AG04450 (cell line): ENCODE data around the gene NDUFAF3. TPM values are rescaled to one million over a fixed set of nuclear protein-coding genes. Genes with fewer than 3 reads are reported as not detected.
A peak's percentile ranks its signal among the peaks of the same experiment; 100 is the strongest.

ENCODE experiments used
- CTCF ChIA-PET: fragments of 300-600, 350-600 bp; formaldehyde crosslinking; extraction: SDS; loops from one replicate; lab custom pipeline; 2022; ENCODE audit warnings: antibody characterized with exemption, inconsistent platforms; lab: Charles Lee
- POLR2A ChIA-PET: fragments of 350-600 bp; formaldehyde crosslinking; extraction: SDS; loops from one replicate; lab custom pipeline; 2021; ENCODE audit warnings: antibody characterized with exemption, inconsistent platforms; lab: Yijun Ruan, JAX
- DNase-seq: peaks from one replicate; pipeline ENCODE4 v3.0.0-alpha.2; 2011; ENCODE audit warnings: low read depth, low spot score
- H3K27ac ChIP-seq: one replicate; pipeline ENCODE4 v1.5.1; 2012; ENCODE audit warnings: low read depth, low read length, control low read depth
- H3K27me3 ChIP-seq: one replicate; pipeline ENCODE4 v1.6.0; 2012; ENCODE audit warnings: low read length; ENCODE audit not compliant: control insufficient read depth, insufficient read depth
- H3K4me3 ChIP-seq: 2 replicates; pipeline ENCODE4 v1.5.1; 2011; ENCODE audit warnings: mild to moderate bottlenecking, low read depth, low read length, control low read depth
- H3K9me3 ChIP-seq: 2 replicates; pipeline ENCODE4 v1.5.1; 2012; ENCODE audit warnings: low read length; ENCODE audit not compliant: control insufficient read depth, insufficient read depth
- CTCF ChIP-seq: IDR thresholded peaks from 2 replicates; pipeline ENCODE4 v1.5.1; 2011; ENCODE audit warnings: low read depth, low read length, control low read depth, inconsistent platforms
- polyA plus RNA-seq: library from polyadenylated mRNA; depleted of rRNA; stranded (reverse); fragments of >200 nt; gene quantifications from 2 replicates; pipeline ENCODE4 v1.2.3, GENCODE V29; 2011

NDUFAF3 gene
- polyA plus RNA-seq, 1 experiment: 47.0 TPM

- Histone ChIP-seq H3K9me3 (no peaks in the 10 kb centered on the region; the same call in 1 of the 2 replicates), H3K27ac (no peak overlapping the region), H3K4me3 (no peak overlapping the region), H3K27me3 (no peaks in the 10 kb centered on the region)
- no peak for TF ChIP-seq CTCF
- no peak for DNase-seq
- CTCF ChIA-PET: no interaction called here
- POLR2A ChIA-PET: interaction anchor here (0.9 to 4.0 kb wide), 2 partner anchors 8 to 14 kb away, joined by 3 to 33 read pairs; partner anchors contain the start of genes IMPDH2 and WDR6
Measured at GRCh38 chr3:49015072-49015471, 6.8 kb upstream of the NDUFAF3 start.

- CTCF ChIA-PET: no interaction called here
- Histone ChIP-seq H3K27ac (no peak overlapping the region), H3K9me3 (no peaks in the 10 kb centered on the region; the same call in 1 of the 2 replicates), H3K4me3 (no peak overlapping the region), H3K27me3 (no peaks in the 10 kb centered on the region)
- TF ChIP-seq CTCF: no peak
- no peak for DNase-seq
- POLR2A ChIA-PET: interaction anchor here (0.8 to 4.0 kb wide), 3 partner anchors 9 to 26 kb away, joined by 3 to 33 read pairs (median 4); partner anchors contain the start of genes IMPDH2, P4HTM and WDR6
Measured at GRCh38 chr3:49015765-49016164, 6.2 kb upstream of the NDUFAF3 start.

- ChIA-PET CTCF (interaction anchor here (1.2 to 1.3 kb wide), 2 partner anchors 8 to 9 kb away, joined by 3 to 4 read pairs; partner anchors contain the start of gene WDR6), POLR2A (interaction anchor here (0.8 to 4.0 kb wide), 7 partner anchors 8 to 78 kb away, joined by 3 to 33 read pairs (median 4); partner anchors contain the start of genes IMPDH2, P4HTM, QRICH1 and WDR6)
- Histone ChIP-seq H3K9me3 (no peaks in the 10 kb centered on the region; the same call in 1 of the 2 replicates), H3K4me3 (no peak overlapping the region), H3K27ac (no peak overlapping the region), H3K27me3 (no peaks in the 10 kb centered on the region)
- no peak for TF ChIP-seq CTCF
- DNase-seq: no peak
Measured at GRCh38 chr3:49016414-49017228, 5.3 kb upstream of the NDUFAF3 start.

GRCh38 chr3:49017229-49017970 is 4.5 kb upstream of the NDUFAF3 start:
- CTCF ChIA-PET: interaction anchor here (1.2 to 1.3 kb wide), 2 partner anchors 8 to 10 kb away, joined by 3 to 4 read pairs; partner anchors contain the start of gene WDR6
- POLR2A ChIA-PET: interaction anchor here (1.0 to 4.0 kb wide), 7 partner anchors 9 to 439 kb away, joined by 3 to 33 read pairs (median 5); partner anchors contain the start of genes IMPDH2, P4HTM, QRICH1 and WDR6
- Histone ChIP-seq H3K27ac (peak overlapping the region; percentile 31), H3K4me3 (peak overlapping the region; percentile 80), H3K9me3 (no peaks in the 10 kb centered on the region; the same call in 1 of the 2 replicates), H3K27me3 (no peaks in the 10 kb centered on the region)
- DNase-seq: no peak
- no peak for TF ChIP-seq CTCF
